Panc1 (cell line): ENCODE results near the gene RGS6. TPM values are rescaled to one million over a fixed set of nuclear protein-coding genes. Genes with fewer than 3 reads are reported as not detected.

Experiments used
- ATAC-seq: fragments of 200-7000 bp; cut with Tn5 transposase; 2 replicates; pipeline ENCODE4 v1.9.1; 2020; ENCODE audit warnings: mild to moderate bottlenecking, moderate library complexity
- BruUV-seq: library from RNA; stranded (reverse); fragments of 400-500 nt; replicated peaks from 2 replicates; lab custom pipeline; 2021; lab: Mats Ljungman, UMichigan
- CTCF ChIA-PET: fragments of 300-600 bp; sonication (Branson Sonifier 250); formaldehyde crosslinking; loops from one replicate; lab custom pipeline; 2022; ENCODE audit warnings: antibody characterized with exemption; lab: Charles Lee
- POLR2A ChIA-PET: fragments of 300-600 bp; sonication (Branson Sonifier 250); formaldehyde crosslinking; loops from one replicate; lab custom pipeline; 2022; ENCODE audit warnings: antibody characterized with exemption; lab: Charles Lee
- DNase-seq: peaks from one replicate; pipeline ENCODE4 v3.0.0-alpha.2; 2010; ENCODE audit warnings: low read depth, low spot score
- H3K27ac ChIP-seq: 2 replicates; pipeline ENCODE4 v1.5.1; 2011; ENCODE audit warnings: mild to moderate bottlenecking, low read length, inconsistent platforms
- H3K27me3 ChIP-seq: fragments of 200-500 bp; sonication (Bioruptor generic); 2 replicates; pipeline ENCODE4 v1.6.0; 2014; ENCODE audit warnings: low read length, inconsistent platforms; ENCODE audit not compliant: control insufficient read depth, insufficient read depth
- H3K36me3 ChIP-seq: fragments of 200-500 bp; sonication (Bioruptor generic); 2 replicates; pipeline ENCODE4 v1.5.1; 2014; ENCODE audit warnings: inconsistent platforms, mild to moderate bottlenecking, low read length, moderate library complexity; ENCODE audit not compliant: control insufficient read depth, insufficient read depth
- H3K4me1 ChIP-seq: 2 replicates; pipeline ENCODE4 v1.5.1; 2011; ENCODE audit warnings: inconsistent platforms, mild to moderate bottlenecking, low read length, moderate library complexity; ENCODE audit not compliant: control insufficient read depth, insufficient read depth
- H3K4me3 ChIP-seq, 2 experiments: 2 replicates each; pipeline ENCODE4 v1.5.1; 2011 to 2012; ENCODE audit warnings: low read depth in 2 of 2, low read length in 2 of 2, mild to moderate bottlenecking in 2 of 2, inconsistent platforms in 1 of 2, moderate library complexity in 1 of 2
- H3K9me3 ChIP-seq: fragments of 200-500 bp; sonication (Bioruptor generic); 2 replicates; pipeline ENCODE4 v1.5.1; 2014; ENCODE audit warnings: low read depth, mild to moderate bottlenecking, inconsistent platforms, low read length, moderate library complexity; ENCODE audit not compliant: control insufficient read depth, insufficient read depth
- CTCF ChIP-seq: fragments of 450-650 bp; IDR thresholded peaks from 2 replicates; pipeline ENCODE4 v1.5.1; 2017; ENCODE audit warnings: mild to moderate bottlenecking
- POLR2AphosphoS5 ChIP-seq: IDR thresholded peaks from 2 replicates; pipeline ENCODE4 v1.6.1; 2012; ENCODE audit warnings: mild to moderate bottlenecking, low read depth, low read length, moderate library complexity
- SIN3A ChIP-seq: IDR thresholded peaks from 2 replicates; pipeline ENCODE4 v1.6.1; 2012; ENCODE audit warnings: low read depth, mild to moderate bottlenecking, low read length, moderate library complexity, borderline replicate concordance; ENCODE audit not compliant: insufficient read depth
- TCF7L2 ChIP-seq: IDR thresholded peaks from 2 replicates; pipeline ENCODE4 v1.6.1; 2011; ENCODE audit warnings: mild to moderate bottlenecking, low read depth, low read length, inconsistent platforms
- in situ Hi-C: cut with HindIII; loops from 2 replicates; pipeline ENCODE4 v1.10.0; 2016; ENCODE audit warnings: low sequenced_read_pairs, low pct_unique_long_range_greater_than_20kb
- intact Hi-C: fragments of 100-400 bp; cut with micrococcal nuclease; formaldehyde crosslinking; loops from one replicate; pipeline ENCODE4 v1.10.0; 2022; ENCODE audit not compliant: unreplicated experiment
- total RNA-seq: library from RNA; stranded (reverse); gene quantifications from one replicate; pipeline ENCODE4 v1.2.1, GENCODE V29; 2021; ENCODE audit not compliant: unreplicated experiment
- TF ChIP-seq, protein P1 (sequence below), 2 experiments: IDR thresholded peaks; 2 replicates each; pipeline ENCODE4 v1.6.1; 2011 to 2012; ENCODE audit warnings: low read depth in 2 of 2, control low read depth in 1 of 2, low read length in 1 of 2, mild to moderate bottlenecking in 1 of 2, moderate library complexity in 1 of 2; ENCODE audit not compliant: insufficient read depth in 1 of 2

The RGS6 gene
- total RNA-seq, 1 experiment from 2014 or later = not detected

GRCh38 chr14:72301352-72301751, 369.1 kb downstream of the RGS6 start:
- intact Hi-C loops = no loop called here
- ChIA-PET CTCF (no interaction called here), POLR2A (no interaction called here)
- no TSS peak for BruUV-seq
- in situ Hi-C loops = no loop called here
- no peaks in the 10 kb centered on the region for H3K9me3 ChIP-seq
- H3K27ac ChIP-seq = no peak overlapping the region
- TF ChIP-seq CTCF (no peak), SIN3A (no peak), TCF7L2 (no peak), POLR2AphosphoS5 (no peak)
- TF ChIP-seq, protein P1, sequence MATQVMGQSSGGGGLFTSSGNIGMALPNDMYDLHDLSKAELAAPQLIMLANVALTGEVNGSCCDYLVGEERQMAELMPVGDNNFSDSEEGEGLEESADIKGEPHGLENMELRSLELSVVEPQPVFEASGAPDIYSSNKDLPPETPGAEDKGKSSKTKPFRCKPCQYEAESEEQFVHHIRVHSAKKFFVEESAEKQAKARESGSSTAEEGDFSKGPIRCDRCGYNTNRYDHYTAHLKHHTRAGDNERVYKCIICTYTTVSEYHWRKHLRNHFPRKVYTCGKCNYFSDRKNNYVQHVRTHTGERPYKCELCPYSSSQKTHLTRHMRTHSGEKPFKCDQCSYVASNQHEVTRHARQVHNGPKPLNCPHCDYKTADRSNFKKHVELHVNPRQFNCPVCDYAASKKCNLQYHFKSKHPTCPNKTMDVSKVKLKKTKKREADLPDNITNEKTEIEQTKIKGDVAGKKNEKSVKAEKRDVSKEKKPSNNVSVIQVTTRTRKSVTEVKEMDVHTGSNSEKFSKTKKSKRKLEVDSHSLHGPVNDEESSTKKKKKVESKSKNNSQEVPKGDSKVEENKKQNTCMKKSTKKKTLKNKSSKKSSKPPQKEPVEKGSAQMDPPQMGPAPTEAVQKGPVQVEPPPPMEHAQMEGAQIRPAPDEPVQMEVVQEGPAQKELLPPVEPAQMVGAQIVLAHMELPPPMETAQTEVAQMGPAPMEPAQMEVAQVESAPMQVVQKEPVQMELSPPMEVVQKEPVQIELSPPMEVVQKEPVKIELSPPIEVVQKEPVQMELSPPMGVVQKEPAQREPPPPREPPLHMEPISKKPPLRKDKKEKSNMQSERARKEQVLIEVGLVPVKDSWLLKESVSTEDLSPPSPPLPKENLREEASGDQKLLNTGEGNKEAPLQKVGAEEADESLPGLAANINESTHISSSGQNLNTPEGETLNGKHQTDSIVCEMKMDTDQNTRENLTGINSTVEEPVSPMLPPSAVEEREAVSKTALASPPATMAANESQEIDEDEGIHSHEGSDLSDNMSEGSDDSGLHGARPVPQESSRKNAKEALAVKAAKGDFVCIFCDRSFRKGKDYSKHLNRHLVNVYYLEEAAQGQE (IDR thresholded peaks at IDR 0.05; ENCODE audit: insufficient read depth in 1 of 2, low read depth in 2 of 2, low read length in 1 of 2) = no peak
- ATAC-seq (no peak), DNase-seq (no peak)
- H3K36me3 ChIP-seq = no peaks in the 10 kb centered on the region
- H3K4me3 ChIP-seq = no peak overlapping the region
- H3K4me1 ChIP-seq = no peaks in the 10 kb centered on the region
- no peaks in the 10 kb centered on the region for H3K27me3 ChIP-seq

GRCh38 chr14:72303930-72304329, 371.7 kb downstream of the RGS6 start:
- no peak overlapping the region for H3K27ac ChIP-seq
- DNase-seq (no peak), ATAC-seq (no peak)
- TF ChIP-seq CTCF (no peak), TCF7L2 (no peak), SIN3A (no peak)
- TF ChIP-seq, protein P1 (IDR thresholded peaks at IDR 0.05; ENCODE audit: insufficient read depth in 1 of 2, low read depth in 2 of 2, low read length in 1 of 2) = no peak
- H3K4me1 ChIP-seq = no peaks in the 10 kb centered on the region
- H3K36me3 ChIP-seq = no peaks in the 10 kb centered on the region
- H3K4me3 ChIP-seq = no peak overlapping the region
- ChIA-PET CTCF (no interaction called here), POLR2A (no interaction called here)
- H3K27me3 ChIP-seq = no peaks in the 10 kb centered on the region
- intact Hi-C loops = no loop called here
- no peaks in the 10 kb centered on the region for H3K9me3 ChIP-seq
- in situ Hi-C loops = no loop called here
- no TSS peak for BruUV-seq
